NOMO-1 treated with dmso at 0.1 percent for 144 hours (cell line): ENCODE data around the gene SETBP1.

Source experiments
- DNase-seq: peaks from one replicate; lab custom pipeline; 2025; ENCODE audit not compliant: unreplicated experiment; lab: John Stamatoyannopoulos, UW

The SETBP1 gene

GRCh38 chr18:44730803-44731529 lies 50.3 kb downstream of the SETBP1 start:
- no peak for DNase-seq

GRCh38 chr18:44731530-44732237 lies 51.0 kb downstream of the SETBP1 start:
- DNase-seq: peak; percentile 38

- no peak for DNase-seq
These were observed 51.5 kb downstream of the SETBP1 start for GRCh38 chr18:44732238-44732563.

DNA sequence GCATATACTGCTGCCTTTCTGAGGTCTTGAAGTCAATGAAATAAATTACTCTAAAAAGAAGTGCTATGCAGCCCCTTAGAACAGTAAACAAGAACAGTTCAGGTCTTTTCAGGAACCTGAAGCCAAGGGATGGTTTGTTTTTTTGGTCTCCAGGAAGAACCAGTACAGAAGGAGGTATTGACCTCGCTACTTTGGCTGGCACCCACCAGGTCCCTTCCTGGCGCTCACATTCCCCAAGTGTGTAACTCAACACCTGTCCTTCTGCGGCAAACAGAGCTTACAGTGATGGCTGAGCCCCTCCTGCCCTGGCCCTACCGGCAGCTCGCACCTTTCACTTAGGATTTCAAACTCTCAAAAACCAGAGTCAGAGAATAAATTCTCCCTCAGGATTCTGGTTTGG lies 51.9 kb downstream of the SETBP1 start:
- no peak for DNase-seq

DNA sequence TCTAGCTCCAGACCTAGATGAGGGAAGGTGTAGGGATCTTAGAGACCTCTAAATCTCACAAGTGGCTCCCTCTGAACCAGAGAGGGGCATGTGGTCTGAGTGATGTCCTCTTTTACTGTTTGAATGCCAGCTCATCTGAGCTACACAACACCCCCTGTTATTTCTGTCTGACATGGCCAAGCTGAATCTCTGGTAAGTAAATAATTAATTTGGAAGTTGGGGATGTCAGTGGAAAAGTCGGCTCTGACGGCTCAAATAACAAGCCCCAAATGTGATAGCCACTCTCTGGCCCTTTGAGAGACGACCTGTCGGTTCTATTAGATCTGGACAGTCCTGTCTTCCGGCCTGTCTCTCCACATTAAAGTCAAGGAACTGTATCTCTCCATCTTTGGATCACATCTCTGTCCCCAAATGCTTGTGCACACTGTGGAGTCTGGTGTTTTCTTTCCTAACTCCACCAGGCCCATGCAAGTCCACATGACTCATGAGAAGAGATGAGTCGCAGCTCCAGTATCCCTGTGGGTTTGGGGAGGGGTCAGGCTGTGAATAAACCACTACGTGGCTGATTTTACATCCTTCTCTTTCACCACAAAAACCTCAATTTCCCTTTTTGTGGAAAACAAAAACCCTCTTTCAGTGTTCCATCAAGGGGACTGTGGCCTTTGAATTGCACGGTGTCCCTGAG lies 52.5 kb downstream of the SETBP1 start:
- peak; percentile 80 for DNase-seq

GRCh38 chr18:44733754-44734465 lies 53.2 kb downstream of the SETBP1 start:
- DNase-seq: no peak

DNA sequence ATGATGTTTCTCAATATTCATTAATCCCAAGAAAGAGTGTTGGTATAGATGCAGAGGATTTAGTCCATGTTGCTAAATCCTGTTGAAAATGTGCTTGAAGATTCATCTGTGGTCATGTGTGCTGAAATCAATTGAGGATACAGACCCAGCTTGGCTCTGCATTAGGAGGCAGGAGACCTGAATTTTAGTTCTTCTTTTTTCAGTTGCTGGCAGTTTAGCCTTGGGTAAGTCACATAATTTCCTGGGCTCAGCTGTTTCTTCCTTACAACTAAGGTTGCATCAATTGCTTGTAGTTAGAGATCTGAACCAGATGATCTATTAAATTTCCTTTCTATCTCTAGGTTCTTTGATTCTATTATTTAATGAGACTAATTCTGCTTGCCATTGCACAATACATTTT lies 54.4 kb downstream of the SETBP1 start:
- DNase-seq: peak; percentile 47

DNA sequence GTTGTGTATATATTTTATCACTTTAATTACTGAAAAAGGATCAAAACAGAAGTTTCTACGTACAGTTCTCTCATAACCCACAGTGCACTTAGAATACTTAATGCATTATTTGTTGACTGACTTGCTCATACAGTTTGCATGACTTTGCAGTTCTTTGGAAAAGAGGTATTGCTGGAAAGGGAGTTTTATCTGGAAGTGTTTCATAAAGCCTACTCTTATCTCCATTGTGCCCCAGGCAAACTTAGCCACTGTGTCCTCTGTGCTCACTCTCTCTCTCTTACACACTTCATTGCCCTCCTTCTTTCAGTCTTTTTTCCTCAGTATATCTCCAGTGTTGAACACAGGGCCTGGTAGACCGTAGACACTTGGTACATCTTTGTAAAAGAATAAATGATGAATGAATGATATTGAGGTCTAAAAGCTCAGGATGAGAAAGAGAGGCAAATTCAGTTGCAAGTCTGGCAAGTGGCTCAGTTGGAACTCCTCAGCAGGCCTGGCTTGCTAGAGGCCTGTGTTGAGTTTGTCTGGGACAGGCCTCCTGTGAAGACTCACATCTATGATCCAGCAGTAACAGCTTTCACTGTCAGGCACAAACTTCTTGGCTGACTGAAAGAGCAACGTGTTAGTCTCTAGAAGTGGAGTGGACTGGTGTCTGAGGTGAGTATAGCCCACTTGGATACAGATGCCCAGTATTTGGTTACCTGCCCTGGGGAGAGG lies 56.1 kb downstream of the SETBP1 start:
- DNase-seq: no peak

DNA sequence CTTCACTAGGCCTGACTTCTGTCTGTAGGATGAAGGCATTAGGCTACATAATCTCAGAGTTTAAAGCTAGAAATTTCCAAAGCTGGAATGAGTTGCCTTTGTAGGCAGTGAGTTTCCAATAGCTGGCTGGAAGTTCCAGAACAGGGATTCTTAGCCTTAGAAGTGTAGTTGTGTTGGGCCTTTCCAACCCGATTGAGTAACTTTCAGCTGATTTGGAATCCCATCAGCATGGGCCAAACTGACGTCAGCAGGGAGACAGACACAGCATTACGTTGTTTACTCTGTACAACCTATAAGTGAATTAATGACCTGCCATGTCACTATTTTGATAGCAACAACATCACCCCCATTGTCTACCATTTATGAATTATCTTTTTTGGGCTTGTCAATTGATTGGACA lies 56.9 kb downstream of the SETBP1 start:
- DNase-seq: no peak

- DNase-seq: no peak
These were observed 59.3 kb downstream of the SETBP1 start for GRCh38 chr18:44740000-44740399.

DNA sequence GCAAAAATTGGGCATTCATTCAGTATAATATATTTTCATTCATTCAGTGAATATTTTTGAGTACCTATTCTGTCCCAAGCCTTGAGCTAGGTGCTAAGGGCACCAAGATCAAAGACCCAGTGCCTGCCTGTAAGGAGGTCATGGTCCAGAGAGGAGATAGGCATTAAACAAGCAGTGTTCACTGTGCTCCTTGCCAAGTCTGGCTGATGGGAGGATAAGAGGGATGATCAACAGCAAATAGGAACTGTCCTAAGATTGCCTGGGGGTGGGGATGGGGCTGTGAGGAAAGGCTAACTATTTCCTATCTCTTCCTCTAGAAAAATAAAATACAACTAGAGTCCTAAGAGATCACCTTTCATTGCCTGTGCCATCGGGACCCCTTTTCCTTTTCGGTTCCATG lies 60.4 kb downstream of the SETBP1 start:
- DNase-seq: no peak

GRCh38 chr18:44741511-44741910 lies 60.8 kb downstream of the SETBP1 start:
- DNase-seq: no peak

- no peak for DNase-seq
These were observed 61.4 kb downstream of the SETBP1 start for GRCh38 chr18:44742126-44742525.

GRCh38 chr18:44742718-44743311 lies 62.1 kb downstream of the SETBP1 start:
- no peak for DNase-seq

DNA sequence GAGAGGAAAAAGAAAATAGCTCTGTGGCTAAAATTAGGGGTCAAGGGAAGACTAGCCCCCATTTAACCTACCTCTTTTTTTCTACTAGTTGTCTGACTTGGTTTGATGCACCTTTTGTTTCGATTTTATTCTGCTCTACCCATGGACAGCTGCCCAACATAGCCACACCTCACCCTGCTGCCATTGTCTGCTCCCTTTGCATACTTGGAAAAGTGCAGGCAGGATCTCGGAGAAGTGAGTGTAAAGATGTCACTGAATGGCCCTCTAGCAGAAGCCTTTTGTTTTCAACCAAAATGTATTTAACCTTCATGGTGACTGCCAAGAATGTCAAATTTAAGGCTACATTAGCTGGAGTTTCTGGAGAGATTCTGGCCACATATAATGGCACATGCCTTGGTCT lies 62.9 kb downstream of the SETBP1 start:
- DNase-seq: no peak

DNA sequence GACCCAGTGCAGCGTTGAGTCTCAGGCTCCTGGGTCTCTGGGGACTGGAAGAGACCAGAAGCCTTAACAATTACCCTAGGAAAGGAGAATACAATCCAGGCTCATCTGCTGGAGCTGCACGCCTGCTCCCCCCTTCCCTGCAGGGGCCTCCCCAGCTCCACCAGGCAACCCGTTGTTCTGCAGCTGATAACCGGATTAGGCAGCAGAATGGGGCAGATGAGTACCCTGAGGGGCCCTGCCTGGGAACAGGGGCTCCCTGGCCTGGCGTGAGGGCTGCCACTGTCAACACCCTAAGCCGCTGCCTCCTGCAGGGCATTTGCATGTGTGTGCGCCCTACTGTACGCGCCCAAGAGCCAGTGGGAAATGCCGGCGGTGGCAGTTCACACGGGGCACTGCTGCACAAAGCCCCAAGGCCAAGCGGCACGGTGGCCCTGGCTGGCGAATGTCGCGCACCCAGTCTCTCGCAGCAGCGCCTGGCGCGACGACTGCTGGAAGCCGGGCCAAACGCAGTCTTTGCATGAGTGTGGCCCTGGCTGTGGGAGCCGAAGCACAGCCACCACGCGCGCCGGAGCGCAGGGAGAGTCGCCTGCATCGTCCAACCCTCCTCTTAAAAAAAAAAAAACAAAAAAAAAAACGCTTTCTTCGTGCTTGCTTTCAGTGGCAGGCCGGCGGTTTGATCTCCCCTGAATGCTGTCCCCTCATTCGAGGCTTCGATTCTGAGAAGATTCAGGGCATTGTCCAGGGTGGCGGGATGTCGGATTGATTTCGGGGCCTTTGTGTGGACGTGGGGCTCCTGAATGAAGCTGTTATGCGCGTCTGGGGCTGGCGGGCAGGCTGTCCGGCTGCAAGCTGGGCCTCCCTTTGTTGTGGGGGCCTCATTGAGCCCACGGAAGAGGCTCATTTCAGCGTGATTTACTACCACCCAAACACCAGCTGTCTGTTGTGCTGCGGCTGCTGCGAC lies 63.8 kb downstream of the SETBP1 start:
- no peak for DNase-seq

- DNase-seq: no peak
These were observed 66.5 kb downstream of the SETBP1 start for GRCh38 chr18:44747157-44747556.

- no peak for DNase-seq
These were observed 67.9 kb downstream of the SETBP1 start for GRCh38 chr18:44748582-44748981.

DNA sequence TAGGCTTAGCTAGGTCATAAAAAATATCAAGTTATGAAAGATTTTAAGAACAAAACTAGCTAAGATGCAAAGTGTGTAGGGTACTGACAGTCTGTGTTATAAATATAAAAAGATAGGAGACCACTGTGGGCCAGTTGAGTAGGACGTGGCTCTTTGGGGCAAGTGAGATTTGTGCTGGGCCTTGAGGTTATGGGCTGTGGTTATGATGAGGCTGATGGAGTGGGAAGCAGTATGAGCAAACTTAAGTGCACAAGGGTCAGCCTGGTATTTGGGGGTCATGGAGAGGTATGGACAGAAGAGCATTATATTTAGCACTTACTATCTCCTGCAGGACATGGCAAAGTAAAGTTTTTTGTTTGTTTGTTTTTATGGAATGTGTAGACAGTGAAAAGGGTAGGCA lies 70.1 kb downstream of the SETBP1 start:
- no peak for DNase-seq
